ENCODE measurements around the gene C1orf185. TPM values are rescaled to one million over a fixed set of nuclear protein-coding genes. Genes with fewer than 3 reads are reported as not detected.
"Not testable (repeated sequence)": the region's sequence is repeated elsewhere in the genome, so short reads cannot be mapped to it uniquely, and the experiment has no call there.

The C1orf185 gene
- total and polyA plus RNA-seq, 9 of the 15 experiments (the other 6 are each of a cell fraction or from before 2014, with no cell fraction given), result not detected

- H3K36me3 ChIP-seq (ENCODE audit: control insufficient read depth, insufficient read depth, low read length); intact Hi-C loops (cut with micrococcal nuclease); H3K4me1 ChIP-seq (replicated peaks in 1 of 2; ENCODE audit: control insufficient read depth in 2 of 2, insufficient read depth in 2 of 2, low read length in 2 of 2); H2AFZ ChIP-seq (ENCODE audit: low read depth, low read length); ATAC-seq; CTCF ChIA-PET (ENCODE audit: low intra/inter-chr PET ratio); H3K4me3 ChIP-seq; H3K4me2 ChIP-seq (ENCODE audit: insufficient read depth, low read length); H4K20me1 ChIP-seq (replicated peaks; ENCODE audit: control insufficient read depth, insufficient read depth, low read length); H3K9ac ChIP-seq (ENCODE audit: insufficient read depth in 1 of 2, low read depth in 2 of 2, low read length in 2 of 2); H3K9me3 ChIP-seq (replicated peaks; ENCODE audit: control insufficient read depth, insufficient read depth, low read depth, low read length); H3K27me3 ChIP-seq (ENCODE audit: control insufficient read depth in 2 of 2, insufficient read depth in 2 of 2, low read length in 2 of 2); DNase-seq (ENCODE audit: extremely low read depth in 1 of 4, low spot score in 3 of 4); H3K9me1 ChIP-seq (ENCODE audit: control insufficient read depth, insufficient read depth, low read length); H3K27ac ChIP-seq (ENCODE audit: extremely low read depth, low read depth, low read length); H3K79me2 ChIP-seq (ENCODE audit: control insufficient read depth, insufficient read depth, low read length); in situ Hi-C loops (cut with MboI); FAIRE-seq; BruUV-seq (replicated peaks): not testable (repeated sequence)
- POLR2A ChIA-PET, result interaction anchor here (0.8 kb wide), 2 partner anchors 8 to 9 kb away, joined by 3 to 5 read pairs; no protein-coding TSS in a partner anchor
- WGBS (ENCODE audit: insufficient coverage, low coverage, missing lambda C conversion rate), result 3% methylated on average over 5 of the region's 5 CpGs
- TF ChIP-seq SPI1 (IDR thresholded peaks at IDR 0.05; ENCODE audit: borderline replicate concordance, low read depth, low read length), result peak; percentile 48; the same call in 1 of the 2 replicates
Measured at GRCh38 chr1:51162560-51162959, 60.5 kb downstream of the C1orf185 start.

- no peak for ATAC-seq
- no peak overlapping the region for H2AFZ ChIP-seq (ENCODE audit: low read depth, low read length)
- H3K79me2 ChIP-seq (ENCODE audit: control insufficient read depth, insufficient read depth, low read length), result no peaks in the 10 kb centered on the region
- no peak for DNase-seq (ENCODE audit: extremely low read depth in 1 of 4, low spot score in 3 of 4)
- H3K9me3 ChIP-seq (replicated peaks; ENCODE audit: control insufficient read depth, insufficient read depth, low read depth, low read length), result no peaks in the 10 kb centered on the region
- no TSS peak for BruUV-seq (replicated peaks)
- no peak overlapping the region for H3K4me3 ChIP-seq
- no peaks in the 10 kb centered on the region for H4K20me1 ChIP-seq (replicated peaks; ENCODE audit: control insufficient read depth, insufficient read depth, low read length)
- in situ Hi-C loops (cut with MboI), result no loop called here
- ChIA-PET CTCF (ENCODE audit: low intra/inter-chr PET ratio) (interaction anchor here (0.6 kb wide), 1 partner anchor 24 kb away, joined by 3 read pairs; no protein-coding TSS in a partner anchor), POLR2A (interaction anchor here (1.0 to 1.3 kb wide), 2 partner anchors 18 to 26 kb away, joined by 3 read pairs; no protein-coding TSS in a partner anchor)
- H3K9ac ChIP-seq (ENCODE audit: insufficient read depth in 1 of 2, low read depth in 2 of 2, low read length in 2 of 2), result no peak overlapping the region
- intact Hi-C loops (cut with micrococcal nuclease), result no loop called here
- no peaks in the 10 kb centered on the region for H3K36me3 ChIP-seq (ENCODE audit: control insufficient read depth, insufficient read depth, low read length)
- no peak overlapping the region for H3K27ac ChIP-seq (ENCODE audit: extremely low read depth, low read depth, low read length)
- peaks cover 4 to 8% of the 10 kb centered on the region in 2 experiments; a peak in 2 of 5 replicates for H3K27me3 ChIP-seq (ENCODE audit: control insufficient read depth in 2 of 2, insufficient read depth in 2 of 2, low read length in 2 of 2)
- no peaks in the 10 kb centered on the region for H3K4me1 ChIP-seq (replicated peaks in 1 of 2; ENCODE audit: control insufficient read depth in 2 of 2, insufficient read depth in 2 of 2, low read length in 2 of 2)
- no peaks in the 10 kb centered on the region for H3K9me1 ChIP-seq (ENCODE audit: control insufficient read depth, insufficient read depth, low read length)
- H3K4me2 ChIP-seq (ENCODE audit: insufficient read depth, low read length), result no peak overlapping the region
- no peak for FAIRE-seq
- TF ChIP-seq NONO (IDR thresholded peaks at IDR 0.05; ENCODE audit: low read depth in 2 of 2, low read length in 1 of 2) (no peak), ZNF518B (CRISPR knock-in tag; IDR thresholded peaks at IDR 0.05) (no peak), ERF (CRISPR knock-in tag; IDR thresholded peaks at IDR 0.05) (no peak), ZNF224 (CRISPR knock-in tag; IDR thresholded peaks at IDR 0.05) (no peak), ZNF584 (CRISPR knock-in tag; IDR thresholded peaks at IDR 0.05; ENCODE audit: low read depth) (no peak), E4F1 (CRISPR knock-in tag; IDR thresholded peaks at IDR 0.05; ENCODE audit: borderline replicate concordance) (no peak), KLF10 (CRISPR knock-in tag; IDR thresholded peaks at IDR 0.05) (no peak), RFX5 (IDR thresholded peaks at IDR 0.05; ENCODE audit: low read depth, low read length) (no peak), TFAM (CRISPR knock-in tag; conservative IDR thresholded peaks at IDR 0.05) (no peak)
Measured at GRCh38 chr1:51165540-51165939, 63.5 kb downstream of the C1orf185 start.

All from K562 (cell line).